Nucleus accumbens (tissue), 56 donors: ENCODE results near the gene BIRC2.
"Not testable (repeated sequence)": the region's sequence is repeated elsewhere in the genome, so short reads cannot be mapped to it uniquely, and the experiment has no call there.

Experiments
- DNase-seq, 56 donors: peaks; one replicate each; lab custom pipeline; 2025; lab: John Stamatoyannopoulos, UW

The BIRC2 gene

DNA sequence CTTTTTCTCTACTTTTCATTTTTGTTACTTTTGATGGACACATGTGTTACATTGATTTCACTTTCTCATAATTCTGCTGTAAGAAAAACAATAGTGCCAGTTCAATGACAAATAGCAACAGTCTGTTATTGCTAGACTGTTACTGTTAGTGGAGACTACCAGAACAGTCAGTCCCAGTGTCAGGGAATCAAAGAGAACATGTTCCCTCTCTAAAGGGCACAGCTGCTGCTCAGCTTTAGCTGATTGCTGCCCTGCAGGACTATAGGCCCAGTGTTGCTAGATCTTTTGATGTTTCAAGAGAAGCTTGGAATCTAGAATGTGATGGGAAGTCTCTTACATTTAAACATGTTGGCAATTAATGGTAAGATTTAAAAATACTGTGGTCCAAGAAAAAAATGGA, 26.3 kb upstream of the BIRC2 start:
- peak in 5 of 56 donors; percentile 4 to 5 (median 4) for DNase-seq

DNA sequence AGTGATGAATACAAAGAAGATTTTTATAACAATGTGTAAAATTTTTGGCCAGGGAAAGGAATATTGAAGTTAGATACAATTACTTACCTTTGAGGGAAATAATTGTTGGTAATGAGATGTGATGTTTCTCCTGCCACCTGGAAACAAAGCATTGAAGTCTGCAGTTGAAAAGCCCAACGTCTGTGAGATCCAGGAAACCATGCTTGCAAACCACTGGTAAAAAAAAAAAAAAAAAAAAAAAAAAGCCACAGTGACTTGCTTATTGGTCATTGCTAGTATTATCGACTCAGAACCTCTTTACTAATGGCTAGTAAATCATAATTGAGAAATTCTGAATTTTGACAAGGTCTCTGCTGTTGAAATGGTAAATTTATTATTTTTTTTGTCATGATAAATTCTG, 24.5 kb upstream of the BIRC2 start:
- no peak for DNase-seq

DNA sequence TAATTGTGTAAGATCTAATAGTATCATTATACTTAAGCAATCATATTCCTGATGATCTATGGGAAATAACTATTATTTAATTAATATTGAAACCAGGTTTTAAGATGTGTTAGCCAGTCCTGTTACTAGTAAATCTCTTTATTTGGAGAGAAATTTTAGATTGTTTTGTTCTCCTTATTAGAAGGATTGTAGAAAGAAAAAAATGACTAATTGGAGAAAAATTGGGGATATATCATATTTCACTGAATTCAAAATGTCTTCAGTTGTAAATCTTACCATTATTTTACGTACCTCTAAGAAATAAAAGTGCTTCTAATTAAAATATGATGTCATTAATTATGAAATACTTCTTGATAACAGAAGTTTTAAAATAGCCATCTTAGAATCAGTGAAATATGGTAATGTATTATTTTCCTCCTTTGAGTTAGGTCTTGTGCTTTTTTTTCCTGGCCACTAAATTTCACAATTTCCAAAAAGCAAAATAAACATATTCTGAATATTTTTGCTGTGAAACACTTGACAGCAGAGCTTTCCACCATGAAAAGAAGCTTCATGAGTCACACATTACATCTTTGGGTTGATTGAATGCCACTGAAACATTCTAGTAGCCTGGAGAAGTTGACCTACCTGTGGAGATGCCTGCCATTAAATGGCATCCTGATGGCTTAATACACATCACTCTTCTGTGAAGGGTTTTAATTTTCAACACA, 23.3 kb upstream of the BIRC2 start:
- DNase-seq = no peak

DNA sequence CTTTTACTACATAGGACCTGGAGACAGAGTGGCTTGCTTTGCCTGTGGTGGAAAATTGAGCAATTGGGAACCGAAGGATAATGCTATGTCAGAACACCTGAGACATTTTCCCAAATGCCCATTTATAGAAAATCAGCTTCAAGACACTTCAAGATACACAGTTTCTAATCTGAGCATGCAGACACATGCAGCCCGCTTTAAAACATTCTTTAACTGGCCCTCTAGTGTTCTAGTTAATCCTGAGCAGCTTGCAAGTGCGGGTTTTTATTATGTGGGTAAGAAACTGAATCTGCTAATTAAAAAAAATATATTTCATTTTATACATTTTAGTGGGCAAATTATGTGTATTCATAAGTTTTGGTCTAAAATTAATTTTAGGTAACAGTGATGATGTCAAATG, 21.9 kb upstream of the BIRC2 start:
- DNase-seq = no peak

DNA sequence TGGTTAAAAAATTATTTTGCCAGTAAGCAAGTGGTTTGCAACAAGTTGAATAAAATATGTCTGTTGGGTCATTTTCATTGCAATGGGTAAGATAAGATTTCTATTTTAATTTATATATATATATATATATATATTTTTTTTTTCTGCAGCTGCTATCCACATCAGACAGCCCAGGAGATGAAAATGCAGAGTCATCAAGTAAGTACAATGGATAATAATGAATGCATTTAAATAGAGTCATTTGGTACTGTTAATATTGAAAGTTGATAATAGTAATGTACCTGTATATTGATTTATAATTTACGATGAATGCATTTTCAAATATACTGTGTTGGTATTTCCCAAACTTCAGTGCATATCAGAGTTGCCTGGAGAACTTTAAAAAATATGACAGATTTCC, 18.3 kb upstream of the BIRC2 start:
- DNase-seq = no peak

DNA sequence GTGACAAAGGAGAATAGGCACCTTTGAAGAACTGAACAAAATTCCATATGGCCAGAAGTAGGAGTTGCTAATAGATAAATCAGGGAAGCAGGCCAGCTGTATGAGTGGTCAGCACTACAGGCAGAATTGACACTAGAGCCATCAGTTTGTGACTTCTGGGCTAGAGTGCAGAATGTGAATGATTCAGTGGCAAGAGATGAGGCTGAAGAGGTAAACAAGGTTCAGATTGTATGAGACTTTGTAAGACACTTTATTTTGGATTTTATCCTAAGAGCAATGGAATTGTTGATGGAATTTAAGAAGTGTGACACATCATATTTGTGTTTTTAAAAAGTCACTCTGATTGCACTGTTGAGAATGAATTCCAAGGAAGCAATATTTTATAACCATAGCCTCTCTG, 16.8 kb upstream of the BIRC2 start:
- DNase-seq = no peak

DNA sequence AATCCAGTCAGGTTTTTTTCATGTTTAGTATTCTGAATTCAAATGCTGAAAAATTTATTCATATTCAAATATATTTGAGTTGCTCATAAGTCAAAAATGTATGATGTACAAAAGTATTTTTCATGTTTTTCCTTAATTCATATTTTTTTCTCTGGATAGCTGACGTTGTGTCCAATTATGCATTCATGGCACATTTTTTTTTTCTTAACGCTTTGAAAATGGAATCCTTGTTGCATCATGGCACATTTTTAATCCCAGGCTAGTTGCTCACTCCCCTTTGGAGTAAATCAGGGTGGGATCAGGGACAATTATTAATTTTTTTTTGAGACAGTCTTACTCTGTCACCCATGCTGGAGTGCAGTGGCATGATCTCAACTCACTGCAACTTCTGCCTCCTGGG, 15.7 kb upstream of the BIRC2 start:
- DNase-seq = no peak

DNA sequence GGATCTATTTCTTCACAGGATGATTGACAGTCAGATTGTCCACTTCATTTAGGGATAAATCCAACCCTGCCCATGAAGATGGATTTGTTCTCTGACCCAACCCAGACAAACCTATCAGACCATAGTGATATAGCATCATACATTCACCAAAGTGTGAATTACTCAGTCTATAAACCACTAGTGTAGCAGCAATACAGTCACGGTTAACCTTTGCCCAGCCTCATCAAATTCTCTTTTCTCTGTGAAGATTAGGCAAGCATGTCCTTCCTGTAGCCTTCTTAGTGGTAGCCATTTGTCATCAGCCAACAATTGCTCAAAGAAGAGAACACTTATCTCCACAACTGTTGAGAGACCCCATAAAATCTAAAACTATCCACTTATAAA, 14.4 kb upstream of the BIRC2 start:
- DNase-seq = no peak

DNA sequence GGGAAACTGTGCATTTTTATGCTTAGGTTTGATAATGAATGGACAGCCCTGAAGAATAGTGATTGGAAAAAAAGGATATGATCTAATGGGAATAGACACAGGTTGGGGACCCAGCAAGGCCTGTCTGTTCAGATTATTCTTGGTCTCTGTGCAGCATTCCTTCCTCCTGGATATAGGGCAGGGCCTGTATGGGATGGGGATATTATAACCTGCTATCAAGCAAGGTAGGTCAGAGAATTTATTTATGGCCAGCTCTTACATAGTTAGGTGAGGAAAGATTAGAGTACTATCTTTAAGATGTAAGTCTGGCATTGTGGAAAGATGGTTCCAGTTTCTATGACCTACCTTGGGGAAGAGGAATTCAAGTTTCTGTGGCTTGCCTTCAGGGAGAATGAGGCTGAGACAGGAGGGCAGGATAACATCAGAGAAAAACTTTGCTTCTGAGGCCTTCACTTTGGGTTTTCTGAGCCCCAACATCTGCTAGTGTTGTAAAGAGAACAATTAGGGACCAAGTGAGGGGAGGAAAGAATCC, 8.5 kb upstream of the BIRC2 start:
- DNase-seq = no peak

DNA sequence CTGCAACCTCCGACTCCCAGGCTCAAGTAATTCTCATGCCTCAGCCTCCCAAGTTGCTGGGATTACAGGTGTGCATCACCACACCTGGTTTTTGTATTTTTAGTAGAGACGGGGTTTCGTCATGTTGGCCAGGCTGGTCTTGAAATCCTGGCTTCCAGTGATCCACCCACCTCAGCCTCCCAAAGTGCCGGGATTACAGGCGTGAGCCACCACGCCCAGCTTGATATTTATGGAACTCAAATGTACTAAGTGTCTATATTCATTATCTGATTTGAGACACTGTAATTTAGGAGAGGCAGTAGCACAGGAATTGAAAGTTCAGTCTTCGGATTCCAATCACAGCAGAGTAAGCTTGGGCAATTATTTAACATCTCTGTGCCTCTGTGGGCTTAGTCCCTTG, 5.7 kb upstream of the BIRC2 start:
- not testable (repeated sequence) for DNase-seq

DNA sequence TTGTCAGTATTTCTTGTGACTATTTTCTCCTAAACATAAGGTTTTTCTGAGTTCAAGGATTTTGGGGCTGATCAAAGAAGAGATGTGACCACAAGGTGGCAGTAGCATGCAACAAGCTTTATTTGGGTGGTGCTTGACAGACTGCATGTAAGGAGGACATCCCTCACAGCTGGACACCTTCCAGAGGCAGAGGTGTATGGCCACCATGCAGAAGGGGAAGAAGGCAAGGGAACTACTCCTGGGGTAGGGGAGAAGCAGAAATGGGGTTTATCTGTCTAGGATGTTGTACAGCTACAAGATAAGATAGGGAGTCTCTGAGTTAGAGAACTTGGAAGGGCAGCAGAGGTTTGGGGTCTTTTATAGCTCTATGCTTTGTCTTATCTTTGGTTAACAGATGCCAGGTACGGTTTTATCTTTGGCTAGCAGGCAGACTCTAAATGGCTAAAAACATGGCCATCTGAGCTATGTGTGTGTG, 5.1 kb upstream of the BIRC2 start:
- DNase-seq = peak in 42 of 56 donors; percentile 7 to 80 (median 38)

DNA sequence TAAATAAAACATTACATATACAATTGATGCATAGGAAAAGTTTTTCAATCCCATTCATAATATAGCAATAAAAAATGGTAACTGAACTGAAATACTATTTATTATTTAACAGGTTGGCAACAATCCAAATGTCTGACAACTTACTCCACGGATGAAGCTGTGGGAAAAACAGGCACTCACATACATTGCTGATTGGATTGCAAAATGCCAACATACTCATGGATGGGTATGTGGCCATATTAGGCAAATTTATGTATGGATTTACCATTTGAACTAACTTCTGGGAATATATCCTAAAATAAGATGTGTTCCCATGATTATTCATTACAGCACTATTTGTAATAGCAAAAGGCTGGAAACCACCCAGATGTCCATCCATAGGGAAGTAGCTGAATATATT, 3.2 kb upstream of the BIRC2 start:
- no peak for DNase-seq

DNA sequence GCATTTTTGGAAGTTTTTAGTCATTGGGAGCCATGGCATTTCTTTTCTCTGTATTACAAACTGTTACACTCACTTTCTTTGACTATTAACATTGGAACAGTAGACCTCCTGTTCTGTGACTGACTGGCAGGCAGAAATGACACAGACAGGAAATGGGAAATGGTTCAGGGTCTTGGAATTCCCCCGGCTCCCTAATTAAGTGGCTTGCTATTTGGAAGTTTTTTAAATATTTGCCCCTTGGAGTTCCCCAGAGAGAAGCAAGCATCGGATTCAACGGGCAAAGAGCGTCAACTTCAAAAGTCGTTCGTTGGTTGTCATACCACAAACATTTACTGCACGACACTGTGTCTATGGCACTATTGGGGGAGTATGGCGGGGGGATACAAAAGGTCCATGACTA, 1.1 kb upstream of the BIRC2 start:
- peak in 1 of 56 donors; percentile 3 for DNase-seq

DNA sequence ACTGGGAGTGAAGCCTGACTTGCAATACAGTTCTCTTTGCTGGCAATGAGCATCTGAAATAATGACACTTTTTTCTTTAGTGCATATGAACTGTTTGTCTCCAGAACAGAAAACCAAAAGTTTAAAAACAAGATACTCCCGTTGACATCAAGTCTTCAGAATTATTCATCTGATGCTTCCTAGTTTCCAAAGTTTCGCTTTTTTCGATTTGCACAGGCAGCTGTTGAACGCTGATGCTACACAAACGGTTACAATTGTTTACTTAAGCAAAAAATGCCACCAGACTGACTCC, 612 bp upstream of the BIRC2 start:
- DNase-seq = no peak

DNA sequence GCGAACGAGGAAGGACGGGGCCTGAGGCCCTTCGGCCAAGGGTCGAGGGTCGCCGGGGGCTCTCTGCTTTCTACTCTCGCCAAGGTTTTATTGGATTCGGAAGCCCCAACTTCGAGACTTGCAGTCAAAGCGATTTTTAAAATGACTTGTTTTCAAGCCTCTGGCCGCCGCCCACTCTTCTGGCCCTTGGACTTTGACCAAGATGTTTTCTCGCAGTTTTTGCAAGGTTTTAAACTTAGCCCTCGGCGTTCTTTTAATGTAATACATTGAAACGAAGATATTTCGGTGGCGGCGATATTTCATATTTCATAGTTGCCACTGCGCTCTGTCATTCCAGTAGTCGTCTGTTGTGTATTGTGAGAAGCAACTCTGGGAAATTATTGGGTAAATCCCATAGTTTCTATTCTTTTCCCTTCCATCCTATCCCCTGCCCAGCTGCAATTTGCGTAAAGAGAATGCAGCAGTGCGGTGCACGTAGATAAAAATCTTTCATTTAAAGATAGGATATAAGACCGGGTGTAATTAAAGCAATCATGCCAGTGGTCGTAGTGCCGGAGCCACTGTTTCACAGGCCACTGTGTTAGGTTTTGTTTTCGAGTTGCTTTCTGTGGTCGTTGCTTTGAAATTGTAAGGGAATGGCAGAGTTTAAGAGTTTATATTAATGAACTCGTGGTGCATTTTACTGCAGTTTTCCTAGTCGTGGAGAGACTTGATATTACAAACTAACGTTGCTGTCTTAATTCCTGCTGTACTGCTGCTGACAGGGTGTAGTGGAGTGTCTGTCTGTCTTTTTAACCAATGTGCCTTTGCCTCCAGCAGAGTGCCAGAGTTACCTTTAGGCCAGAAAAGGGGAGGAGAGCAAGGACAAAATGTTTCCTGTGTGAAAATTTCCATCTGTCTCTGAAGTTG, 702 bp downstream of the BIRC2 start:
- peak in 13 of 56 donors; percentile 7 to 81 (median 57) for DNase-seq

DNA sequence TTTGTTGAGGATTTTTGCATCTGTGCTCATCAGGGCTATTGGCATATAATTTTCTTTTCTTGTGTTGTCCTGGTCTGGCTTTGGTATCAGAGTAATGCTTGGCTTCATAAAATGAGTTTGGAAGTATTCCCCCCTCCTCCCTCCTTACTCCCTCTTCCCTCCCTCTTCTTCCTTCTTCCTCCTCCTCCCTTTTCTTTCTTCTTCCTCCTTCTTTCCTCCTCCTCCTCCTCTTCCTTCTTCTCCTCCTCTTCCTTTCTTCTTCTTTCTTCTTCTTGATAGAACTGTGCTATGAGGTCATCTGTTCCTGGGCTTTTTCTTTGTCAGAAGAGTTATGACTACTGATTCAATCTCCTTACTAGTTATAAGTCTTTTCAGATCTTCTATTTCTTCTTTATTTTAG, 10.1 kb downstream of the BIRC2 start:
- no peak for DNase-seq

DNA sequence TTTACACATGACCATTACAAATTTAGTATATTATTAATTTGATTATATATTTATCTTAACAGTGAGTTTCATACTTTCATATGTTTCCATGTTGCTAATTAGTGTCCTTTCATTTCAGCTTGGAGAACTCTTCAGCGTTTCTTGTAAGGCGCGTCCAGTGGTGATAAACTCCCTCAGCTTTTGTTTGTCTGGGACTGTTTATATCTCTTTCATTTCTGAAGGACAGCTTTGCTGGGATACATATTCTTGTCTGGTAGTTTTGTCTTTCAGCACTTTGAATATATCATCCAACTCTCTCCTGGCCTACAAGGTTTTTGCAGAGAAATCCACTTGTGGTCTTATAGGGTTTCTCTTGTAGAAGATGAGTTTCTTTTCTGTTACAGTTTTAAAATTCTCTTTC, 12.4 kb downstream of the BIRC2 start:
- DNase-seq = no peak

DNA sequence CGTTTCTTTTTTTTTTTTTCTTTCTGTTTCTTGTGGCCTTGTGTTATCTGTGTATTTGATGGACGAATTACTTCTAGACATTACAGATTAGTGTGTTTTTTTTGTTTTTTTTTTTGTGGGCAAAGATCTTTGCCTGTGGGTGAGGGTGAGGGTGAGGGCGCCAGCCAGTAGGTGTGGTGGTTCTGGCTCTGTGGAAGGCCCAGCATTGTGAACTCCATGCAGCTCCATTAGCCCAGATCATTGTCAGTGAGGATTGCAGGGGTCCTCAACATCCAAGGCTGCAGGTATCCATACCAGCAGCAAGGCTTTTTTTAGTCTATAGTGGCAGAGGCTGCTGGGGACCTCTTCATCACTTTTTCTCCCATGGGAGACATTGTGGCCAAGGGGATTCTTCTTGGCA, 13.7 kb downstream of the BIRC2 start:
- no peak for DNase-seq

DNA sequence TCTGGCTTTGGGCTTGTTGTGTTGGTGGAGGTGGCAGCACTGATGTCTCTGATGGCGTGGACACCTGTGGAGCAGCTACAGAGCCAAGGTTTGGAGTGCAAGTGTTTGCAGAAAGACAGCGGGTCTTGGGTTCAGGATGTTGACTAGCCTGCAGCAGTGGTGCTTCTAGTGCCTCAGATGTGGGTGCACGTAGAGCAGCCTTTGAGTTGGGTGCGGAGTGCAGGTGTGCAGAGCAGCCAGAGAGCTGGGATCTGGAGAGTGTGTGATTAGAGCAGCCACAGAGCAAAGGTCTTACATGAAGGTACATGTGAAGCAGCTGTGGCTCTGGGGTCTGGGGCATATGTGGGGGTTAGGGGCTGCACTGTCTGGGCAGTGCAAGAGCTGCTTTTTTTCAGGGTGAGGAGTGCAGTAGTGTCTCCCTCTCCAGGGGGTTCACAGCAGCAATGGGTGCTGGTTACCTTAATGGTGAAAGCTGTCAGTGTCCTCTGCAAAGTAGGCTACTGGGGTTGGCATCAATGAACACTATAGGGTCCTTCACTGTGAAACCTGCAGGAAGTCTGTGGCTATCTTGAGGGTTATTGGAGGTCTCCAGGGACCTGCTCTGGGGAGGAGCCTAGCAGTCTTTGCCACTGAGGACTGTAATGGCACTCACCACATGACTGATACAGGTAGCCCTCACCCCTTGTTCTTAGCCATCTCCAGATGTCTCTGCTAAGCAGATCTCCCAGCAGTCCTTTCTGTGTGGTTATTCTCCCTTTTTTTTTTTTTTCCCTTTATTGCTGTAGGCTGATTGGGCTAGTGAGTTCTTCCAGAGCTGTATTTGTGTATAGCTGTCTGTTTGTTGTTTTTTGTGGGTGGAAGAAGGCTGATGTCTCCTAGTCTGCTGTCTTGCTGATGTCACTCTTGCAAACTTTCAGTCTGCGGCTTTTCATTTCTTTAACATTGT, 14.3 kb downstream of the BIRC2 start:
- DNase-seq = no peak

DNA sequence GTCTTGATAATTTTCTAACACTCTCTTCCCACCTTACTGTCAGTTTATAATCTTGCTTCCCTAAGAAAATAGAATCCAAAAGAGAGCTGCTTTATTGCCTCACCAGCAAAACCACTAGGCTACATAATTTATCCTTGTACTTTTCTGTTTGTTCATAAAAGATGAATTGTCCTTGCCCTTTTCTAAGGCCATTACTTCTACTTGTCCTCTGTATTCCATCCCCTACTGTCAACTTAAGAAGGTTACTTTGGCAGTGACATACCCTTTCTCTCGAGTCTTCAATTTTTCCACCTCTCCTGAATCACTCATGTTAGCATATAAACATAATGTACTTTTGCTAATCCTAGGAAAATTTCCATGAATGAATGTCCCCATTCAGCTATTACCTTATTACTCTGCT, 18.0 kb downstream of the BIRC2 start:
- no peak for DNase-seq

DNA sequence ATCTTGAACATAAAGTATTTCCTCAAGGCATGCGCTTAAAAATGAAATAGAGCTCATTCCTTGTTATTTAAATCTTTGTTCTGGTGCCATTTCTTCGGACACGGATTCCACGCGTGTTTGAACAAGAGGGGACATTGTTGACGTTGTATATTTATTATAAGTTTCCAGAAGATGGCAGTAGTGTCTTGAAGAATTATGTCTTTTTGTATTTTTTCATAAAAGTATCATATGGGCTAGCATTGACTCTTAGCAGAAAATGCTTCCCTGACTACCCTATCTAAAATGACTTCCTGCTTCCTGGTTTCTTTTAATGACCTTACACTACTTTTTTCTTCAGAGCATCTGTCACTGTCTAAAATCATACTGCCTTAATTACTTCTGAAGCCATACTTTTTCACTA, 20.4 kb downstream of the BIRC2 start:
- no peak for DNase-seq
